ENCODE data around the gene AKAP8L. TPM values are rescaled to one million over a fixed set of nuclear protein-coding genes. Genes with fewer than 3 reads are reported as not detected.

AKAP8L gene
- total and polyA plus RNA-seq, 2 of the 8 experiments (the other 6 are each of a cell fraction or from before 2014, with no cell fraction given) = 75.1 to 138 TPM

GRCh38 chr19:15457701-15458484 is 39.1 kb upstream of the AKAP8L start (continued):
- TF ChIP-seq CTCF (IDR thresholded peaks at IDR 0.05; ENCODE audit: control extremely low read depth in 1 of 3, insufficient read depth in 1 of 3, low read depth in 1 of 3, low read length in 3 of 3) (no peak), USF2 (IDR thresholded peaks at IDR 0.05; ENCODE audit: low read length) (no peak), BACH1 (IDR thresholded peaks at IDR 0.05; ENCODE audit: low read length) (no peak), CBX8 (IDR thresholded peaks at IDR 0.05; ENCODE audit: borderline replicate concordance, low read depth, low read length) (no peak), EZH2 (IDR thresholded peaks at IDR 0.05; ENCODE audit: low read depth, low read length, severe bottlenecking) (peak; percentile 83), KDM1A (IDR thresholded peaks at IDR 0.05; ENCODE audit: borderline replicate concordance, low read length) (no peak), POLR2AphosphoS5 (IDR thresholded peaks at IDR 0.05; ENCODE audit: low read depth, low read length) (no peak)

All from H1 (cell line).